ENCODE measurements around the gene ADRA2C. TPM values are rescaled to one million over a fixed set of nuclear protein-coding genes. Genes with fewer than 3 reads are reported as not detected.
A peak's percentile ranks its signal among the peaks of the same experiment; 100 is the strongest.

The ADRA2C gene
- total RNA-seq, 1 donor from 2014 or later = not detected

GRCh38 chr4:3765271-3766035 is 732 bp upstream of the ADRA2C start:
- peak overlapping the region; percentile 38 for H3K4me3 ChIP-seq (ENCODE audit: low read depth, low read length)
- no peak for DNase-seq (ENCODE audit: low read depth)
- TF ChIP-seq, protein P1, sequence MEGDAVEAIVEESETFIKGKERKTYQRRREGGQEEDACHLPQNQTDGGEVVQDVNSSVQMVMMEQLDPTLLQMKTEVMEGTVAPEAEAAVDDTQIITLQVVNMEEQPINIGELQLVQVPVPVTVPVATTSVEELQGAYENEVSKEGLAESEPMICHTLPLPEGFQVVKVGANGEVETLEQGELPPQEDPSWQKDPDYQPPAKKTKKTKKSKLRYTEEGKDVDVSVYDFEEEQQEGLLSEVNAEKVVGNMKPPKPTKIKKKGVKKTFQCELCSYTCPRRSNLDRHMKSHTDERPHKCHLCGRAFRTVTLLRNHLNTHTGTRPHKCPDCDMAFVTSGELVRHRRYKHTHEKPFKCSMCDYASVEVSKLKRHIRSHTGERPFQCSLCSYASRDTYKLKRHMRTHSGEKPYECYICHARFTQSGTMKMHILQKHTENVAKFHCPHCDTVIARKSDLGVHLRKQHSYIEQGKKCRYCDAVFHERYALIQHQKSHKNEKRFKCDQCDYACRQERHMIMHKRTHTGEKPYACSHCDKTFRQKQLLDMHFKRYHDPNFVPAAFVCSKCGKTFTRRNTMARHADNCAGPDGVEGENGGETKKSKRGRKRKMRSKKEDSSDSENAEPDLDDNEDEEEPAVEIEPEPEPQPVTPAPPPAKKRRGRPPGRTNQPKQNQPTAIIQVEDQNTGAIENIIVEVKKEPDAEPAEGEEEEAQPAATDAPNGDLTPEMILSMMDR (conservative IDR thresholded peaks at IDR 0.05; ENCODE audit: low read depth, low read length) = peak; percentile 18

- DNase-seq (ENCODE audit: low read depth) = no peak
- no peak overlapping the region for H3K4me3 ChIP-seq (ENCODE audit: low read depth, low read length)
- TF ChIP-seq, protein P1 (conservative IDR thresholded peaks at IDR 0.05; ENCODE audit: low read depth, low read length) = no peak
These were observed 792 bp downstream of the ADRA2C start for GRCh38 chr4:3766785-3767569.

- DNase-seq (ENCODE audit: low read depth) = no peak
- TF ChIP-seq, protein P1 (conservative IDR thresholded peaks at IDR 0.05; ENCODE audit: low read depth, low read length) = no peak
- no peak overlapping the region for H3K4me3 ChIP-seq (ENCODE audit: low read depth, low read length)
These were observed 1.5 kb downstream of the ADRA2C start for GRCh38 chr4:3767570-3768288.

GRCh38 chr4:3768842-3769641 is 2.9 kb downstream of the ADRA2C start:
- no peak for DNase-seq (ENCODE audit: low read depth)
- no peak overlapping the region for H3K4me3 ChIP-seq (ENCODE audit: low read depth, low read length)
- TF ChIP-seq, protein P1 (conservative IDR thresholded peaks at IDR 0.05; ENCODE audit: low read depth, low read length) = no peak

DNA sequence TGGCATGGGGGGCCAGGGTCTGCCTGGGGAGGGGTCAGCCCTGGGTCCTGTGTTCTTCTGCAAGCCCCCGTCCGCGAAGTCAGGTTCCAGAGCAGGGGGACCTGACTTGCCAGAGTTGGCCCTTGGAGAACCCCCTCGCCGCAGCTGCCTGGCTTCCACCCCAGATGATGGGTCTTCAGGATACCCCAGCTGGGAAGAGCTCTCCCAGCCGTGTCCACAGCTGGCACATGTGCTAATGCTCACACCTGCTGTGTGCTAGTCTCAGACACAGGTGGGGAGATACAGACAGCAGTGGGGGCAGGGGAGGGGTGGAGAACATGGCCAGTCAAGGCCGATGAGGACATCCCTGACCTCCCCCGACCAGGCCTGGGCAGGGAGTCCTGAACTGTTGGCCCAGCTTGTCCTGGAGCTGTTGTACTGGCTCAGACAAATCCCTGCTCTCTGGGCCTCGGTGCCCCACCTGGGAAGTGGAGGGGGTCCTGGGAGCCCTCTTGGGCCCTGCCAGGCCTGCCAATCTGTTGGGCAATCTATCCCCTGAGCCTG is 3.5 kb downstream of the ADRA2C start:
- no peak overlapping the region for H3K4me3 ChIP-seq (ENCODE audit: low read depth, low read length)
- DNase-seq (ENCODE audit: low read depth) = no peak
- TF ChIP-seq, protein P1 (conservative IDR thresholded peaks at IDR 0.05; ENCODE audit: low read depth, low read length) = no peak

Data from epithelial cell of proximal tubule (primary cell).